ENCODE measurements around the gene SLC24A3. TPM values are rescaled to one million over a fixed set of nuclear protein-coding genes. Genes with fewer than 3 reads are reported as not detected.

Gene SLC24A3
- total RNA-seq, 1 donor from 2014 or later: 0.21 TPM

GRCh38 chr20:19609642-19610223, 397.3 kb downstream of the SLC24A3 start:
- H3K27ac ChIP-seq: no peak overlapping the region
- no peak overlapping the region for H3K4me3 Mint-ChIP-seq
- no peaks in the 10 kb centered on the region for H4K20me1 ChIP-seq (ENCODE audit: low read depth)
- no peak for TF ChIP-seq CTCF (IDR thresholded peaks at IDR 0.05)
- TF ChIP-seq EZH2phosphoT487 (IDR thresholded peaks at IDR 0.05): no peak
- TF ChIP-seq EZH2 (IDR thresholded peaks at IDR 0.05): no peak
- no peak for DNase-seq (ENCODE audit: low spot score)
- H3K4me1 Mint-ChIP-seq: no peaks in the 10 kb centered on the region
- no peaks in the 10 kb centered on the region for H3K9me3 ChIP-seq (ENCODE audit: low read depth)
- no peak overlapping the region for H3K4me3 ChIP-seq
- no peak overlapping the region for H3K9ac ChIP-seq
- H3K9me3 Mint-ChIP-seq: no peaks in the 10 kb centered on the region
- no peaks in the 10 kb centered on the region for H3F3A ChIP-seq (ENCODE audit: low read depth)
- no peaks in the 10 kb centered on the region for H3K36me3 Mint-ChIP-seq
- no peaks in the 10 kb centered on the region for H3K4me1 ChIP-seq
- peaks cover 11% of the 10 kb centered on the region for H3K27me3 Mint-ChIP-seq (ENCODE audit: insufficient read depth, low read depth)
- H3K27ac Mint-ChIP-seq: no peak overlapping the region
- H3K27me3 ChIP-seq: no peaks in the 10 kb centered on the region
- no peak overlapping the region for H2AFZ ChIP-seq (replicated peaks)
- no peaks in the 10 kb centered on the region for H3K79me2 ChIP-seq (ENCODE audit: low read depth)
- H3K36me3 ChIP-seq: no peaks in the 10 kb centered on the region
- no peak overlapping the region for H3K4me2 ChIP-seq

- TF ChIP-seq EZH2 (IDR thresholded peaks at IDR 0.05): no peak
- TF ChIP-seq CTCF (IDR thresholded peaks at IDR 0.05): no peak
- no peak for TF ChIP-seq EZH2phosphoT487 (IDR thresholded peaks at IDR 0.05)
- no peak overlapping the region for H3K27ac ChIP-seq
Observed at GRCh38 chr20:19615629-19616028, 403.2 kb downstream of the SLC24A3 start.

GRCh38 chr20:19616081-19616480, 403.6 kb downstream of the SLC24A3 start:
- H3F3A ChIP-seq (ENCODE audit: low read depth): no peaks in the 10 kb centered on the region
- Mint-ChIP-seq H3K4me1 (peaks cover 20% of the 10 kb centered on the region), H3K27ac (no peak overlapping the region), H3K36me3 (no peaks in the 10 kb centered on the region), H3K4me3 (no peak overlapping the region), H3K27me3 (ENCODE audit: insufficient read depth, low read depth) (peaks cover 4% of the 10 kb centered on the region), H3K9me3 (no peaks in the 10 kb centered on the region)
- H3K27me3 ChIP-seq: no peaks in the 10 kb centered on the region
- TF ChIP-seq EZH2phosphoT487 (IDR thresholded peaks at IDR 0.05) (no peak), CTCF (IDR thresholded peaks at IDR 0.05) (no peak), EZH2 (IDR thresholded peaks at IDR 0.05) (no peak)
- no peak overlapping the region for H3K4me2 ChIP-seq
- no peak overlapping the region for H2AFZ ChIP-seq (replicated peaks)
- H3K36me3 ChIP-seq: no peaks in the 10 kb centered on the region
- peaks cover 2% of the 10 kb centered on the region for H3K4me1 ChIP-seq
- H3K79me2 ChIP-seq (ENCODE audit: low read depth): no peaks in the 10 kb centered on the region
- no peaks in the 10 kb centered on the region for H3K9me3 ChIP-seq (ENCODE audit: low read depth)
- no peak overlapping the region for H3K27ac ChIP-seq
- H4K20me1 ChIP-seq (ENCODE audit: low read depth): no peaks in the 10 kb centered on the region
- H3K4me3 ChIP-seq: no peak overlapping the region
- no peak overlapping the region for H3K9ac ChIP-seq
- DNase-seq (ENCODE audit: low spot score): no peak

More at GRCh38 chr20:19615629-19616028, 403.2 kb downstream of the SLC24A3 start:
- Histone ChIP-seq H3K9me3 (ENCODE audit: low read depth) (no peaks in the 10 kb centered on the region), H2AFZ (replicated peaks) (no peak overlapping the region), H3K4me1 (peaks cover 2% of the 10 kb centered on the region), H3K27me3 (no peaks in the 10 kb centered on the region), H3K4me2 (no peak overlapping the region), H3K36me3 (no peaks in the 10 kb centered on the region), H3K9ac (no peak overlapping the region), H3K4me3 (no peak overlapping the region), H3F3A (ENCODE audit: low read depth) (no peaks in the 10 kb centered on the region), H3K79me2 (ENCODE audit: low read depth) (no peaks in the 10 kb centered on the region), H4K20me1 (ENCODE audit: low read depth) (no peaks in the 10 kb centered on the region)
- no peaks in the 10 kb centered on the region for H3K9me3 Mint-ChIP-seq
- no peak overlapping the region for H3K27ac Mint-ChIP-seq
- H3K27me3 Mint-ChIP-seq (ENCODE audit: insufficient read depth, low read depth): peaks cover 5% of the 10 kb centered on the region
- peaks cover 19% of the 10 kb centered on the region for H3K4me1 Mint-ChIP-seq
- no peaks in the 10 kb centered on the region for H3K36me3 Mint-ChIP-seq
- DNase-seq (ENCODE audit: low spot score): no peak
- no peak overlapping the region for H3K4me3 Mint-ChIP-seq
